ENCODE data around the gene GEMIN4. TPM values are rescaled to one million over a fixed set of nuclear protein-coding genes. Genes with fewer than 3 reads are reported as not detected.

GEMIN4 gene
- total RNA-seq, 4 donors from 2014 or later, result 15.4 to 21.2 (median 19.0) TPM

GRCh38 chr17:746783-747629 lies 5.1 kb downstream of the GEMIN4 start:
- DNase-seq (ENCODE audit: extremely low spot score), result no peak
- peaks cover 34 to 66% (median 62%) of the 10 kb centered on the region in 4 donors for H3K36me3 ChIP-seq
- WGBS, result 84% methylated on average over 17 of the region's 38 CpGs
- intact Hi-C loops (cut with DNase I), result no loop called here
- H3K4me1 ChIP-seq, result peaks cover 11 to 24% (median 19%) of the 10 kb centered on the region in 4 donors
- no peaks in the 10 kb centered on the region for H3K27me3 ChIP-seq
- H3K4me3 ChIP-seq, result no peak overlapping the region
- H3K27ac ChIP-seq (replicated peaks in 1 of 4), result no peak overlapping the region
- TF ChIP-seq CTCF (IDR thresholded peaks at IDR 0.05), result no peak
- no peak for TF ChIP-seq EP300 (IDR thresholded peaks at IDR 0.05)
- TF ChIP-seq POLR2AphosphoS5 (IDR thresholded peaks at IDR 0.05), result no peak
- no peak for TF ChIP-seq POLR2A (IDR thresholded peaks at IDR 0.05; ENCODE audit: low read depth)
- no peaks in the 10 kb centered on the region for H3K9me3 ChIP-seq

- no peak for DNase-seq (ENCODE audit: extremely low spot score)
- H3K27me3 ChIP-seq, result no peaks in the 10 kb centered on the region
- no peak overlapping the region for H3K27ac ChIP-seq (replicated peaks in 1 of 4)
- H3K36me3 ChIP-seq, result peaks cover 34 to 74% (median 70%) of the 10 kb centered on the region in 4 donors
- H3K4me1 ChIP-seq, result peaks cover 8 to 18% (median 14%) of the 10 kb centered on the region in 4 donors
- intact Hi-C loops (cut with DNase I), result no loop called here
- WGBS, result 95% methylated on average over 7 of the region's 9 CpGs
- no peak overlapping the region for H3K4me3 ChIP-seq
- no peaks in the 10 kb centered on the region for H3K9me3 ChIP-seq
- TF ChIP-seq CTCF (IDR thresholded peaks at IDR 0.05) (no peak), EP300 (IDR thresholded peaks at IDR 0.05) (no peak), POLR2A (IDR thresholded peaks at IDR 0.05; ENCODE audit: low read depth) (no peak), POLR2AphosphoS5 (IDR thresholded peaks at IDR 0.05) (no peak)
Observed at GRCh38 chr17:746181-746580, 5.9 kb downstream of the GEMIN4 start.

GRCh38 chr17:745406-745805 lies 6.7 kb downstream of the GEMIN4 start:
- 96% methylated on average over 9 of the region's 11 CpGs for WGBS
- Histone ChIP-seq H3K4me1 (peaks cover under 1 to 10% (median 6%) of the 10 kb centered on the region in 4 donors), H3K27ac (replicated peaks in 1 of 4) (no peak overlapping the region), H3K9me3 (no peaks in the 10 kb centered on the region), H3K27me3 (no peaks in the 10 kb centered on the region), H3K4me3 (no peak overlapping the region), H3K36me3 (peaks cover 38 to 82% (median 78%) of the 10 kb centered on the region in 4 donors)
- DNase-seq (ENCODE audit: extremely low spot score), result no peak
- intact Hi-C loops (cut with DNase I), result no loop called here
- no peak for TF ChIP-seq POLR2A (IDR thresholded peaks at IDR 0.05; ENCODE audit: low read depth)
- no peak for TF ChIP-seq EP300 (IDR thresholded peaks at IDR 0.05)
- TF ChIP-seq POLR2AphosphoS5 (IDR thresholded peaks at IDR 0.05), result no peak
- TF ChIP-seq CTCF (IDR thresholded peaks at IDR 0.05), result no peak

- H3K27me3 ChIP-seq, result no peaks in the 10 kb centered on the region
- no peaks in the 10 kb centered on the region for H3K9me3 ChIP-seq
- WGBS, result 86% methylated on average over 9 of the region's 9 CpGs
- intact Hi-C loops (cut with DNase I), result no loop called here
- TF ChIP-seq CTCF (IDR thresholded peaks at IDR 0.05), result no peak
- no peak for TF ChIP-seq POLR2A (IDR thresholded peaks at IDR 0.05; ENCODE audit: low read depth)
- no peak for TF ChIP-seq POLR2AphosphoS5 (IDR thresholded peaks at IDR 0.05)
- no peak for TF ChIP-seq EP300 (IDR thresholded peaks at IDR 0.05)
- no peak overlapping the region for H3K4me3 ChIP-seq
- peaks cover 43 to 87% (median 82%) of the 10 kb centered on the region in 4 donors for H3K36me3 ChIP-seq
- H3K27ac ChIP-seq (replicated peaks in 1 of 4), result no peak overlapping the region
- peaks cover 0 to 5% (median 2%) of the 10 kb centered on the region in 4 donors for H3K4me1 ChIP-seq
- DNase-seq (ENCODE audit: extremely low spot score), result no peak
Observed at GRCh38 chr17:744937-745336, 7.1 kb downstream of the GEMIN4 start.

Measured in esophagus muscularis mucosa (tissue), 4 donors.